Measurements from ENCODE around the gene LRRC55.

GRCh38 chr11:57197762-57198161 lies 16.0 kb downstream of the LRRC55 start:
- TF ChIP-seq POLR2A (IDR thresholded peaks at IDR 0.05; ENCODE audit: low read length) (no peak), GATA1 (IDR thresholded peaks at IDR 0.05; ENCODE audit: low read depth, low read length) (no peak)

Measured in erythroblast (primary cell).